ACHN (cell line): ENCODE data around the gene B3GLCT.

Experiments
- DNase-seq: peaks from one replicate; pipeline ENCODE4 v3.0.0-alpha.2; 2015
- in situ Hi-C: cut with HindIII; loops from 2 replicates; pipeline ENCODE4 v1.10.0; 2017; ENCODE audit warnings: low sequenced_read_pairs, low pct_ligation_motif_present, low pct_unique_long_range_greater_than_20kb

Gene B3GLCT

DNA sequence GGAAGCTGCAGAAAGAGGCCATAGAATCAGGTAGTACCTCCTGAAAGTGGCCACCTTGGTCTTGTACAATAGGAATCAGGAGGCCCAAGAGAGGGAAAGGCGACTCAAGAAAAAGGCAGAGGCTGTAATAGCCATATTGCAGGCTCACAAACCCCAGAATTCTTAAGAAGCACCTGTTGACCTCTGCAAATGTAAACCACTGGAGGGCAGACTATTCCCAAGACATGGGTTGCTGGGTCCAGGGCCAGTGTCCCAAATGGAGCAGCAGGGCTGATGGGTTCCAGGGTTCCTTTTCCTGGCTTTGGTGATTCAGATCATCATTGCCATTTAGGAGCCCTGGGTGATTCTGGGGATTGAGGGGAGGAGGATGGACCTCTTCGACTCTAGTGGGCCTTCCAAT lies 167.6 kb downstream of the B3GLCT start:
- in situ Hi-C loops, result no loop called here
- no peak for DNase-seq

GRCh38 chr13:31369213-31369612 lies 169.4 kb downstream of the B3GLCT start:
- no peak for DNase-seq
- in situ Hi-C loops, result no loop called here

GRCh38 chr13:31372454-31372853 lies 172.7 kb downstream of the B3GLCT start:
- in situ Hi-C loops, result no loop called here
- DNase-seq, result no peak

GRCh38 chr13:31374682-31375081 lies 174.9 kb downstream of the B3GLCT start:
- no peak for DNase-seq
- in situ Hi-C loops, result no loop called here

GRCh38 chr13:31377946-31378345 lies 178.2 kb downstream of the B3GLCT start:
- in situ Hi-C loops, result no loop called here
- no peak for DNase-seq

DNA sequence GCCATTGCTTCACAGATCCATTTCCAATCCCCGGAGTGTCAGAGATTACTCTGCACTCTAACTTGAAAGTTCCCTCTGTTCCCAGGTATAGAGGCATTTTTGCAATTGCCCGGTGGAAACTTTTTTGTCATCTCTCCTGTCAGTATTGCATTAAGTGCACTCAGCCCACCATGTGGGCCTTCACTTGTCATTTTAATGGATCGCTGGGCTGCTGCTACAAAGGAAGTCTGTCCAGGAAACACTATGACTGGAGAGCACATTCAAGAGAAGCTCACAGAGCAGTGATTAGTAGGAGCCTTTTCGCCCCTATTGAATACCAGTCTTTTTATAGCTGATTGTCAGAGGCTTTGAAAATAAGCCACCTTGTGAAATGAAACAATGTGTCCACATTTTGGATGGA lies 180.9 kb downstream of the B3GLCT start:
- no peak for DNase-seq
- in situ Hi-C loops, result no loop called here
